Esophagus (tissue), 2 donors: Measurements from ENCODE around the gene UBE2U. TPM values are rescaled to one million over a fixed set of nuclear protein-coding genes. Genes with fewer than 3 reads are reported as not detected.
A peak's percentile ranks its signal among the peaks of the same experiment; 100 is the strongest.

ENCODE experiments used
- H3K27ac ChIP-seq, 2 donors: one replicate each; pipeline ENCODE4 v1.5.1; 2013; ENCODE audit warnings: low read depth in 2 of 2, mild to moderate bottlenecking in 2 of 2, inconsistent platforms in 1 of 2, low read length in 1 of 2, moderate library complexity in 1 of 2
- H3K27me3 ChIP-seq, 2 donors: one replicate each; pipeline ENCODE4 v1.6.1; 2013; ENCODE audit warnings: low read length in 2 of 2, control low read depth in 1 of 2, mild to moderate bottlenecking in 1 of 2; ENCODE audit not compliant: insufficient read depth in 2 of 2, control insufficient read depth in 1 of 2
- H3K36me3 ChIP-seq, 2 donors: one replicate each; pipeline ENCODE4 v1.6.1; 2013; ENCODE audit warnings: low read length in 1 of 2; ENCODE audit not compliant: control insufficient read depth in 2 of 2, insufficient read depth in 2 of 2
- H3K4me1 ChIP-seq, 2 donors: one replicate each; pipeline ENCODE4 v1.6.1; 2013; ENCODE audit warnings: low read length in 1 of 2; ENCODE audit not compliant: control insufficient read depth in 2 of 2, insufficient read depth in 2 of 2
- H3K4me3 ChIP-seq, 2 donors: one replicate each; pipeline ENCODE4 v1.5.1; 2013; ENCODE audit warnings: low read length in 2 of 2, mild to moderate bottlenecking in 2 of 2, low read depth in 1 of 2, moderate library complexity in 1 of 2
- H3K9me3 ChIP-seq, 2 donors: one replicate each; pipeline ENCODE4 v1.6.1; 2013; ENCODE audit warnings: mild to moderate bottlenecking in 2 of 2, low read depth in 1 of 2, low read length in 1 of 2, moderate library complexity in 1 of 2; ENCODE audit not compliant: control insufficient read depth in 2 of 2, insufficient read depth in 1 of 2
- WGBS, 2 donors: extraction: QIAGEN DNeasy Blood & Tissue Kit; methylation state at CpG; one replicate each; pipeline ENCODE4 v1.1.7; 2013; 5-methylcytosine and 5-hydroxymethylcytosine counted together
- polyA plus RNA-seq, 2 donors: library from polyadenylated mRNA; stranded (reverse); fragments of 200-250 nt; gene quantifications; one replicate each; pipeline ENCODE4 v1.2.3, GENCODE V29; 2013
- donor health status: healthy with polysubstance abuse.
- donor health status: Bipolar disorder and iron deficiency.

The UBE2U gene
- polyA plus RNA-seq: not detected

GRCh38 chr1:64203420-64203819, at the start of gene UBE2U:
Gene UBE2U (plus strand): TSS chr1:64203623. CDS start chr1:64204051, 428 bp downstream.
- Histone ChIP-seq H3K4me1 (no peaks in the 10 kb centered on the region), H3K36me3 (no peaks in the 10 kb centered on the region), H3K27ac (no peak within 1 kb of the TSS), H3K27me3 (peaks cover 0 to 2% of the 10 kb centered on the region in 2 donors), H3K4me3 (no peak within 1 kb of the TSS), H3K9me3 (no peaks in the 10 kb centered on the region)
- 94 to 95% methylated on average over 23 of the region's 23 CpGs for WGBS, 2 donors

GRCh38 chr1:64155278-64155677, 48.1 kb upstream of the UBE2U start:
- Histone ChIP-seq H3K4me1 (no peaks in the 10 kb centered on the region), H3K36me3 (no peaks in the 10 kb centered on the region), H3K9me3 (no peaks in the 10 kb centered on the region), H3K27ac (no peak overlapping the region), H3K27me3 (no peaks in the 10 kb centered on the region), H3K4me3 (no peak overlapping the region)
- 54 to 68% methylated on average over 1 of the region's 1 CpG for WGBS, 2 donors

- no peaks in the 10 kb centered on the region for H3K27me3 ChIP-seq
- H3K9me3 ChIP-seq: no peaks in the 10 kb centered on the region
- H3K4me1 ChIP-seq: no peaks in the 10 kb centered on the region
- H3K36me3 ChIP-seq: no peaks in the 10 kb centered on the region
- no peak overlapping the region for H3K27ac ChIP-seq
- WGBS, 2 donors: 14 to 44% methylated on average over 1 of the region's 1 CpG
- H3K4me3 ChIP-seq: no peak overlapping the region
These were observed 42.0 kb upstream of the UBE2U start for GRCh38 chr1:64161357-64161941.

GRCh38 chr1:64162151-64162550, 41.3 kb upstream of the UBE2U start:
- Histone ChIP-seq H3K27ac (no peak overlapping the region), H3K4me1 (no peaks in the 10 kb centered on the region)
- 81 to 82% methylated on average over 6 of the region's 6 CpGs for WGBS, 2 donors

DNA sequence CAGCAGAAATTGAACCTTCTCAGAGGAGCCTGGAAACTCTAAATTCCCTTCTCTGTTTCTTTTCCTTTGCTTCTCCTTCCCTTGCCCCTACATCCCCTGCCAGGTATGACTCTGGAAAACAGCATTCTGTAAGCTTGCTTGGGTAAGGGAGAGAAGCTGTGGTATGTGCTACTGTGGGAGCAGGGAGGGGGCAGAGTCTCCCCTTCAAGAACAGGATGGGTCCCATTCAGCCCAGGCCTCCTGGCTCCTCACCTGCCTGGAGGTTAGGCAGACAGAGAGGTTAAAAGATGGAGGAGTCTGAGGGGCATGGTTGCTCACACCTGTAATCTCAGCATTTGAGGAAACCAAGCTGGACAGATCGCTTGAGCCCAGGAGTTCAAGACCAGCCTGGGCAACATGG, 40.6 kb upstream of the UBE2U start:
- Histone ChIP-seq H3K4me1 (no peaks in the 10 kb centered on the region), H3K27me3 (no peaks in the 10 kb centered on the region), H3K4me3 (no peak overlapping the region), H3K27ac (no peak overlapping the region), H3K9me3 (no peaks in the 10 kb centered on the region), H3K36me3 (no peaks in the 10 kb centered on the region)
- 90 to 100% methylated on average over 1 of the region's 1 CpG for WGBS, 2 donors

More at GRCh38 chr1:64162151-64162550, 41.3 kb upstream of the UBE2U start:
- Histone ChIP-seq H3K4me3 (no peak overlapping the region), H3K27me3 (no peaks in the 10 kb centered on the region), H3K9me3 (no peaks in the 10 kb centered on the region), H3K36me3 (no peaks in the 10 kb centered on the region)

DNA sequence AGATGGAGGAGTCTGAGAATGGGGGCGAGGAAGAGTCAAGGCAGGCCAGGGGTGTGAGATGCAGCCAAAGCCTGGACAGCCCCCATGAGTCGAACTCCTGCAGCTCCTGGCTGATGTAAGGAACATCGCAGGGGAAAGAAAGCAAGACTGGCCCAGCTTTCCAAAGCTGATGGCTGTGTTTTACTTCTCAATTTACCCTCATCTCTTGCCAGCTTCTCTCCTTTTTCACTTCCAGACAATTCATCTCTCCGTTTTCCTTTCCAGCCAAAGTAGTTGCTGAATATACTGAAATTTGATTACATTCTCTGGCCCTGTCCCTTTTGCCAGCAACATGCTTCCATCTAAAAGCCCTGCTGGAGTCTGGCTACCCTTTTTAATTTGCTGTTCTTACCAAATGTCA, 40.0 kb upstream of the UBE2U start:
- Histone ChIP-seq H3K9me3 (no peaks in the 10 kb centered on the region), H3K27ac (no peak overlapping the region), H3K4me1 (no peaks in the 10 kb centered on the region), H3K4me3 (no peak overlapping the region), H3K27me3 (no peaks in the 10 kb centered on the region), H3K36me3 (no peaks in the 10 kb centered on the region)
- WGBS, 2 donors: 69 to 80% methylated on average over 4 of the region's 4 CpGs

GRCh38 chr1:64163970-64164369, 39.5 kb upstream of the UBE2U start:
- 43 to 68% methylated on average over 1 of the region's 1 CpG for WGBS, 2 donors
- Histone ChIP-seq H3K27me3 (no peaks in the 10 kb centered on the region), H3K36me3 (no peaks in the 10 kb centered on the region), H3K9me3 (no peaks in the 10 kb centered on the region), H3K4me3 (no peak overlapping the region), H3K27ac (no peak overlapping the region), H3K4me1 (no peaks in the 10 kb centered on the region)

GRCh38 chr1:64166629-64167028, 36.8 kb upstream of the UBE2U start:
- H3K9me3 ChIP-seq: no peaks in the 10 kb centered on the region
- 78 to 84% methylated on average over 3 of the region's 3 CpGs for WGBS, 2 donors
- H3K4me3 ChIP-seq: no peak overlapping the region
- H3K27ac ChIP-seq: no peak overlapping the region
- H3K4me1 ChIP-seq: peaks cover 0 to 4% of the 10 kb centered on the region in 2 donors
- no peaks in the 10 kb centered on the region for H3K36me3 ChIP-seq
- H3K27me3 ChIP-seq: no peaks in the 10 kb centered on the region

DNA sequence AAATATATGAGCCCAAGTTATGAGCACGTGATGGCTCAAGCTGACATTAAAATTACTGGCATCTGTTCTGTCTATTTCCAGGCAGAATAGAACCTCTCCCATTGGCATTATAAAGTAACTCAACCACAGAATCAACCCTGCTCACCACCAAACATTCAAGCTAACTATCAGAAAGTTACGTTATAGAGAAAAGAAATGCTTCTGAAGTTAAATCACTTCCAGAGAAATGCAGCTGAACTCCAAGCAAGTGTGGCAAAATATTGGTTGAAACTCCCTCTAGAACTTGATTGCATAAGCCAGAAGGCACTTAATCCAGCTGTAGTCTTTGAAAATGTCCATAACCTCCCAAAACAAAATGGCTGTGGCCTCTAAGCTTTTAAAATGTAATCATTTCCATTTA, 36.2 kb upstream of the UBE2U start:
- no peaks in the 10 kb centered on the region for H3K27me3 ChIP-seq
- H3K27ac ChIP-seq: no peak overlapping the region
- H3K36me3 ChIP-seq: no peaks in the 10 kb centered on the region
- H3K4me1 ChIP-seq: peaks cover 0 to 4% of the 10 kb centered on the region in 2 donors
- H3K9me3 ChIP-seq: no peaks in the 10 kb centered on the region
- 58 to 68% methylated on average over 2 of the region's 2 CpGs for WGBS, 2 donors
- H3K4me3 ChIP-seq: no peak overlapping the region

DNA sequence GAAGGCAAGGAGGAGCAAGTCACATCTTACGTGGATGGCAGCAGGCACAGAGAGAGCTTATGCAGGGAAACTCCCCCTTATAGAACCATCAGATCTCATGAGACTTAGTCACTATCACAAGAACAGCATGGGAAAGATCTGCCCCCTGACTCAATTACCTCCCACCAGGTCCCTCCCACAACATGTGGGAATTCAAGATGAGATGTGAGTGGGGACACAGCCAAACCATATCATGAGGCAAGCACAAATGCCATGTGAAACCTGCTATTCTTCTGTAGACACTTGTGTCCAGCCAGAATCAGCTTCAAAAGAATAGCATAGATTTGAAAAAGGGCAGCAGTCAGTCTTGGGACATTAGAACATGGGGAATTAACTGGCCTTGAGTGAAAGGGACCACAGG, 32.2 kb upstream of the UBE2U start:
- no peaks in the 10 kb centered on the region for H3K27me3 ChIP-seq
- H3K9me3 ChIP-seq: no peaks in the 10 kb centered on the region
- no peaks in the 10 kb centered on the region for H3K36me3 ChIP-seq
- H3K4me3 ChIP-seq: no peak overlapping the region
- peak overlapping the region in 1 of 2 donors; percentile 2 for H3K27ac ChIP-seq
- H3K4me1 ChIP-seq: peaks cover 0 to 6% of the 10 kb centered on the region in 2 donors
- WGBS, 2 donors: 93 to 97% methylated on average over 1 of the region's 1 CpG
